GM23338 (cell line): ENCODE data around the gene DVL2. TPM values are rescaled to one million over a fixed set of nuclear protein-coding genes. Genes with fewer than 3 reads are reported as not detected.

Source experiments
- ATAC-seq: fragments of 200-7000 bp; cut with Tn5 transposase; 3 replicates; pipeline ENCODE4 v1.9.1; 2020
- DNase-seq: peaks from one replicate; pipeline ENCODE4 v3.0.0-alpha.2; 2015; ENCODE audit warnings: low spot score
- H2AFZ ChIP-seq: fragments of 200-600 bp; sonication (generic); 2 replicates; pipeline ENCODE4 v1.8.0; 2016; ENCODE audit warnings: antibody characterized with exemption, mild to moderate bottlenecking, moderate library complexity
- H3F3A ChIP-seq: fragments of 200-600 bp; sonication (generic); replicated peaks from 2 replicates; pipeline ENCODE4 v1.8.0; 2017; ENCODE audit warnings: antibody characterized with exemption, mixed run types, low read depth
- H3K27ac ChIP-seq: fragments of 200-600 bp; sonication (generic); 2 replicates; pipeline ENCODE4 v1.6.1; 2016; ENCODE audit warnings: low read depth
- H3K27me3 ChIP-seq: fragments of 200-600 bp; sonication (generic); 2 replicates; pipeline ENCODE4 v1.8.0; 2016; ENCODE audit warnings: mild to moderate bottlenecking, mixed run types, moderate library complexity; ENCODE audit not compliant: insufficient read depth
- H3K36me3 ChIP-seq: fragments of 200-600 bp; sonication (generic); 2 replicates; pipeline ENCODE4 v1.8.0; 2016; ENCODE audit warnings: mild to moderate bottlenecking; ENCODE audit not compliant: insufficient read depth
- H3K4me1 ChIP-seq: fragments of 200-600 bp; sonication (generic); 2 replicates; pipeline ENCODE4 v1.8.0; 2016; ENCODE audit warnings: mild to moderate bottlenecking, moderate library complexity; ENCODE audit not compliant: insufficient read depth
- H3K4me2 ChIP-seq: fragments of 200-600 bp; sonication (generic); 2 replicates; pipeline ENCODE4 v1.7.1; 2017; ENCODE audit warnings: mixed run types
- H3K4me3 ChIP-seq: fragments of 200-600 bp; sonication (generic); 2 replicates; pipeline ENCODE4 v1.6.1; 2016; ENCODE audit warnings: mixed run types
- H3K79me2 ChIP-seq: fragments of 200-600 bp; sonication (generic); replicated peaks from 2 replicates; pipeline ENCODE4 v1.8.0; 2017; ENCODE audit warnings: mild to moderate bottlenecking; ENCODE audit not compliant: insufficient read depth
- H3K9me2 ChIP-seq: fragments of 200-600 bp; sonication (generic); 2 replicates; pipeline ENCODE4 v1.8.0; 2017; ENCODE audit not compliant: insufficient read depth
- H4K20me1 ChIP-seq: fragments of 200-600 bp; sonication (generic); replicated peaks from 2 replicates; pipeline ENCODE4 v1.8.0; 2017; ENCODE audit warnings: mild to moderate bottlenecking; ENCODE audit not compliant: insufficient read depth
- H3K27ac Mint-ChIP-seq: 2 replicates; pipeline ENCODE4 v1.8.0; 2020; ENCODE audit warnings: inconsistent platforms, mild to moderate bottlenecking, moderate library complexity, mixed read lengths
- H3K27me3 Mint-ChIP-seq: 3 replicates; pipeline ENCODE4 v1.8.0; 2022; ENCODE audit warnings: low read depth, mild to moderate bottlenecking, moderate library complexity, mixed read lengths, inconsistent platforms; ENCODE audit not compliant: insufficient read depth, poor library complexity
- H3K36me3 Mint-ChIP-seq: 3 replicates; pipeline ENCODE4 v1.8.0; 2021; ENCODE audit warnings: low read depth, mild to moderate bottlenecking, inconsistent platforms, moderate library complexity, mixed read lengths
- H3K4me1 Mint-ChIP-seq: 3 replicates; pipeline ENCODE4 v1.8.0; 2020; ENCODE audit warnings: mild to moderate bottlenecking, inconsistent platforms, mixed read lengths
- H3K4me3 Mint-ChIP-seq: 3 replicates; pipeline ENCODE4 v1.8.0; 2021; ENCODE audit warnings: moderate library complexity, mild to moderate bottlenecking, inconsistent platforms, mixed read lengths
- H3K9me3 Mint-ChIP-seq: 3 replicates; pipeline ENCODE4 v1.8.0; 2020; ENCODE audit warnings: moderate library complexity, mild to moderate bottlenecking, inconsistent platforms, mixed read lengths
- CREB1 ChIP-seq: fragments of 250-450 bp; sonication (Bioruptor Pico); IDR thresholded peaks from 2 replicates; pipeline ENCODE4 v1.5.0; 2020; ENCODE audit warnings: low read depth, mild to moderate bottlenecking, moderate library complexity
- EZH2 ChIP-seq: fragments of 200-600 bp; sonication (generic); IDR thresholded peaks from one replicate; pipeline ENCODE4 v1.8.0; 2017; ENCODE audit warnings: antibody characterized with exemption, mild to moderate bottlenecking, low read depth; ENCODE audit not compliant: unreplicated experiment
- EZH2phosphoT487 ChIP-seq: fragments of 200-600 bp; sonication (generic); IDR thresholded peaks from one replicate; pipeline ENCODE4 v1.8.1; 2018; ENCODE audit warnings: antibody characterized with exemption; ENCODE audit not compliant: unreplicated experiment
- JUNB ChIP-seq: IDR thresholded peaks from one replicate; pipeline ENCODE4 v1.6.1; 2016; ENCODE audit warnings: antibody characterized with exemption; ENCODE audit not compliant: unreplicated experiment
- NANOG ChIP-seq: IDR thresholded peaks from 2 replicates; pipeline ENCODE4 v1.6.1; 2016; ENCODE audit warnings: antibody characterized with exemption, borderline replicate concordance
- POLR2AphosphoS5 ChIP-seq: IDR thresholded peaks from 2 replicates; pipeline ENCODE4 v1.6.1; 2016; ENCODE audit warnings: antibody characterized with exemption, low read depth
- ZNF114 ChIP-seq: fragments of 250-450 bp; sonication (Bioruptor Pico); IDR thresholded peaks from 2 replicates; pipeline ENCODE4 v1.5.0; 2020; ENCODE audit warnings: mild to moderate bottlenecking, moderate library complexity
- ZNF331 ChIP-seq: fragments of 250-450 bp; sonication (Bioruptor Pico); IDR thresholded peaks from 2 replicates; pipeline ENCODE4 v1.5.0; 2020; ENCODE audit warnings: low read depth, mild to moderate bottlenecking, moderate library complexity
- polyA plus RNA-seq: library from polyadenylated mRNA; unstranded; fragments of >200 nt; fragmentation: Nextera tagmentation; extraction: Ambion mirVana; gene quantifications from 2 replicates; pipeline ENCODE4 v1.2.1, GENCODE V29; 2016
- total RNA-seq: library from RNA; depleted of rRNA; stranded (reverse); fragments of >200 nt; shearing (Covaris generic); gene quantifications from 2 replicates; pipeline ENCODE4 v1.2.3, GENCODE V29; 2014
- TF ChIP-seq, protein P1 (sequence below): IDR thresholded peaks from 2 replicates; pipeline ENCODE4 v1.6.1; 2016; ENCODE audit warnings: antibody characterized with exemption
- TF ChIP-seq, protein P2 (sequence below), 2 experiments: fragments of 200-600 bp in 1 of 2; sonication (generic) in 1 of 2; conservative IDR thresholded peaks; 2 replicates each; pipeline versions ENCODE4 v1.5.1 to v1.6.1; 2016 to 2017; ENCODE audit warnings: antibody characterized with exemption in 2 of 2, low read depth in 2 of 2, mild to moderate bottlenecking in 2 of 2, moderate library complexity in 1 of 2
- TF ChIP-seq, protein P3 (sequence below): IDR thresholded peaks from one replicate; pipeline ENCODE4 v1.6.1; 2018; ENCODE audit warnings: antibody characterized with exemption; ENCODE audit not compliant: unreplicated experiment

DVL2 gene
- total and polyA plus RNA-seq, 2 experiments from 2014 or later = 19.7 to 80.6 TPM

DNA sequence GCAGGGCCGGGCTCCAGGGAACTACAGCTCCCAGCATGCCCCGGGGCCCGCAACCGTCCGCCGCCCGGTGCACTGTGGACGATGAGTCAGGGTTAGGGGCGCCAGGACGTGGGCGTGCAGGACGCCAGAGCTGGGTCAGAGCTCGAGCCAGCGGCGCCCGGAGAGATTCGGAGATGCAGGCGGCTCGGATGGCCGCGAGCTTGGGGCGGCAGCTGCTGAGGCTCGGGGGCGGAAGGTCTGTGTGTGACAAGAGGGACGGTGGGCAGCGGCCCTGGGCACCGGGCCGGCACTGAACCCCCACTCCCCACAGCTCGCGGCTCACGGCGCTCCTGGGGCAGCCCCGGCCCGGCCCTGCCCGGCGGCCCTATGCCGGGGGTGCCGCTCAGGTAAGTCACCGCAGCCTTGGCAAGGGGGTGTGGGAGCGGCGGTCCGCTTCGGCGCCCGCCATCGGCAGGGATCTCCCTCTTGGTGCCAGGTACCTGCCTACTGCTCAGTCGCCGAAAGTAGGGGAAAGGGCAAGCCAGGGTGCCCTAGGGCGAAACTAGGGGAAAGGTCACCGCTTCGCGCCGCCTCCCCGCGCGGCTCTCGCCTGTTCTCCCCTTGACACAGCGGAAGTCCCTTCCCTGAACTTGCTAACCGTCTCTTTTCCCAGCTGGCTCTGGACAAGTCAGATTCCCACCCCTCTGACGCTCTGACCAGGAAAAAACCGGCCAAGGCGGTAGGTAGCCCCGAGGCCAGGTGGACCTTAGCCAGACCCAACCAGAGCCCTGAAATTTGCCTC is 14.3 kb downstream of the DVL2 start, which contains the start of the genes ACADVL and DLG4:
ACADVL (plus strand) TSS at position 127 of the 781 bp plus-strand sequence; CDS start at position 174, 47 bp downstream.
DLG4 (minus strand) TSS at position 25 of the 781 bp plus-strand sequence.
- Histone ChIP-seq H3K79me2 (peaks cover 12% of the 10 kb centered on the region), H3K27ac (no peak within 1 kb of the TSS), H3F3A (peaks cover 23% of the 10 kb centered on the region), H3K27me3 (no peaks in the 10 kb centered on the region), H3K4me2 (peak within 1 kb of the TSS; percentile 92), H3K4me3 (peak within 1 kb of the TSS; percentile 83), H2AFZ (peak within 1 kb of the TSS; percentile 90; the same call in 1 of the 2 replicates), H3K4me1 (peaks cover 44% of the 10 kb centered on the region), H3K36me3 (peaks cover 9% of the 10 kb centered on the region; the same call in 1 of the 2 replicates), H4K20me1 (peaks cover 22% of the 10 kb centered on the region), H3K9me2 (no peaks in the 10 kb centered on the region)
- Mint-ChIP-seq H3K36me3 (peaks cover 44% of the 10 kb centered on the region), H3K9me3 (no peaks in the 10 kb centered on the region; the same call in 1 of the 3 replicates), H3K4me3 (peak within 1 kb of the TSS; percentile 91), H3K27ac (peak within 1 kb of the TSS; percentile 89), H3K4me1 (peaks cover 49% of the 10 kb centered on the region), H3K27me3 (peaks cover 45% of the 10 kb centered on the region)
- peak; percentile 69 for ATAC-seq
- DNase-seq = peak; percentile 95
- TF ChIP-seq CREB1 (peak; percentile 48; the same call in 1 of the 2 replicates), ZNF114 (CRISPR knock-in tag) (no peak), JUNB (no peak), POLR2AphosphoS5 (peak; percentile 86), NANOG (no peak)
- TF ChIP-seq, protein P1, sequence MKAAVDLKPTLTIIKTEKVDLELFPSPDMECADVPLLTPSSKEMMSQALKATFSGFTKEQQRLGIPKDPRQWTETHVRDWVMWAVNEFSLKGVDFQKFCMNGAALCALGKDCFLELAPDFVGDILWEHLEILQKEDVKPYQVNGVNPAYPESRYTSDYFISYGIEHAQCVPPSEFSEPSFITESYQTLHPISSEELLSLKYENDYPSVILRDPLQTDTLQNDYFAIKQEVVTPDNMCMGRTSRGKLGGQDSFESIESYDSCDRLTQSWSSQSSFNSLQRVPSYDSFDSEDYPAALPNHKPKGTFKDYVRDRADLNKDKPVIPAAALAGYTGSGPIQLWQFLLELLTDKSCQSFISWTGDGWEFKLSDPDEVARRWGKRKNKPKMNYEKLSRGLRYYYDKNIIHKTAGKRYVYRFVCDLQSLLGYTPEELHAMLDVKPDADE = peak; percentile 89

DNA sequence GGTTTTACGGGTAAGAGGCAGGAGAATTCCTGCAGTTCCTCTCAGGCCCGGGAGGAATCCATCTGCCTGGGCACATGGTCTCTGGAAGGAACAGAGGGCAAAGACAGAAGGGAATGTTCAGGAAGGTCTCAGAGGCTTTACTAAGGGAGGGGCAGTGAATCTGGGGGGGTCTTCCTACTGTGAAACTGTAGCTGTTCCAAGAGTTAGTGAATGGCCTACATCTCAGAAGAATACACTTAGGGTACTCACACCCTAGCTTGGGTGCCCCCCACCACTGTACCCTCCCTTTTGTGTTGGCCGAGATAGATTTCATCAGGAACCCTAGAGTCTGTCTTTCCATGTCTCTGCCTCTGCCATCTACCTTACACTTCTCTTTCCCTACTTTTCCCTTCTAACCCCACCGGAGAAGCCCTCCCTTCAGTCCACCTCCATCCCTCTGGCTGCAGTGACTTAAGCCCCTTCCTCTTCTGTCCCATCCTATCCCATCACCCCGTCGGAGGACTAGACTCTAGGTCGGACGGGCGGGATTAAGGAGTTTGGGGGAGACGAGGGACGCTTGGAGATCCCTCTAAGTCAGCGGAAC is 15.0 kb downstream of the DVL2 start:
- Mint-ChIP-seq H3K36me3 (peaks cover 39% of the 10 kb centered on the region), H3K4me1 (peaks cover 49% of the 10 kb centered on the region), H3K9me3 (no peaks in the 10 kb centered on the region; the same call in 1 of the 3 replicates), H3K4me3 (peak overlapping the region; percentile 91), H3K27me3 (peaks cover 49% of the 10 kb centered on the region), H3K27ac (peak overlapping the region; percentile 82)
- H2AFZ ChIP-seq = peak overlapping the region; percentile 90; the same call in 1 of the 2 replicates
- DNase-seq (no peak), ATAC-seq (no peak)
- H3K27ac ChIP-seq = no peak overlapping the region
- H4K20me1 ChIP-seq = peaks cover 22% of the 10 kb centered on the region
- H3K4me1 ChIP-seq = peaks cover 44% of the 10 kb centered on the region
- H3K27me3 ChIP-seq = no peaks in the 10 kb centered on the region
- peak overlapping the region; percentile 83 for H3K4me3 ChIP-seq
- H3K4me2 ChIP-seq = peak overlapping the region; percentile 92
- no peaks in the 10 kb centered on the region for H3K9me2 ChIP-seq
- peaks cover 8% of the 10 kb centered on the region; the same call in 1 of the 2 replicates for H3K36me3 ChIP-seq
- peaks cover 23% of the 10 kb centered on the region for H3F3A ChIP-seq
- peaks cover 12% of the 10 kb centered on the region for H3K79me2 ChIP-seq
- no peak for TF ChIP-seq CREB1
- TF ChIP-seq, protein P1 = no peak
- TF ChIP-seq ZNF331 (CRISPR knock-in tag) = no peak
- TF ChIP-seq, protein P2, sequence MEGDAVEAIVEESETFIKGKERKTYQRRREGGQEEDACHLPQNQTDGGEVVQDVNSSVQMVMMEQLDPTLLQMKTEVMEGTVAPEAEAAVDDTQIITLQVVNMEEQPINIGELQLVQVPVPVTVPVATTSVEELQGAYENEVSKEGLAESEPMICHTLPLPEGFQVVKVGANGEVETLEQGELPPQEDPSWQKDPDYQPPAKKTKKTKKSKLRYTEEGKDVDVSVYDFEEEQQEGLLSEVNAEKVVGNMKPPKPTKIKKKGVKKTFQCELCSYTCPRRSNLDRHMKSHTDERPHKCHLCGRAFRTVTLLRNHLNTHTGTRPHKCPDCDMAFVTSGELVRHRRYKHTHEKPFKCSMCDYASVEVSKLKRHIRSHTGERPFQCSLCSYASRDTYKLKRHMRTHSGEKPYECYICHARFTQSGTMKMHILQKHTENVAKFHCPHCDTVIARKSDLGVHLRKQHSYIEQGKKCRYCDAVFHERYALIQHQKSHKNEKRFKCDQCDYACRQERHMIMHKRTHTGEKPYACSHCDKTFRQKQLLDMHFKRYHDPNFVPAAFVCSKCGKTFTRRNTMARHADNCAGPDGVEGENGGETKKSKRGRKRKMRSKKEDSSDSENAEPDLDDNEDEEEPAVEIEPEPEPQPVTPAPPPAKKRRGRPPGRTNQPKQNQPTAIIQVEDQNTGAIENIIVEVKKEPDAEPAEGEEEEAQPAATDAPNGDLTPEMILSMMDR (conservative IDR thresholded peaks at IDR 0.05; ENCODE audit: low read depth in 2 of 2) = no peak
- no peak for TF ChIP-seq EZH2phosphoT487
- TF ChIP-seq EZH2 = no peak
- TF ChIP-seq, protein P3, sequence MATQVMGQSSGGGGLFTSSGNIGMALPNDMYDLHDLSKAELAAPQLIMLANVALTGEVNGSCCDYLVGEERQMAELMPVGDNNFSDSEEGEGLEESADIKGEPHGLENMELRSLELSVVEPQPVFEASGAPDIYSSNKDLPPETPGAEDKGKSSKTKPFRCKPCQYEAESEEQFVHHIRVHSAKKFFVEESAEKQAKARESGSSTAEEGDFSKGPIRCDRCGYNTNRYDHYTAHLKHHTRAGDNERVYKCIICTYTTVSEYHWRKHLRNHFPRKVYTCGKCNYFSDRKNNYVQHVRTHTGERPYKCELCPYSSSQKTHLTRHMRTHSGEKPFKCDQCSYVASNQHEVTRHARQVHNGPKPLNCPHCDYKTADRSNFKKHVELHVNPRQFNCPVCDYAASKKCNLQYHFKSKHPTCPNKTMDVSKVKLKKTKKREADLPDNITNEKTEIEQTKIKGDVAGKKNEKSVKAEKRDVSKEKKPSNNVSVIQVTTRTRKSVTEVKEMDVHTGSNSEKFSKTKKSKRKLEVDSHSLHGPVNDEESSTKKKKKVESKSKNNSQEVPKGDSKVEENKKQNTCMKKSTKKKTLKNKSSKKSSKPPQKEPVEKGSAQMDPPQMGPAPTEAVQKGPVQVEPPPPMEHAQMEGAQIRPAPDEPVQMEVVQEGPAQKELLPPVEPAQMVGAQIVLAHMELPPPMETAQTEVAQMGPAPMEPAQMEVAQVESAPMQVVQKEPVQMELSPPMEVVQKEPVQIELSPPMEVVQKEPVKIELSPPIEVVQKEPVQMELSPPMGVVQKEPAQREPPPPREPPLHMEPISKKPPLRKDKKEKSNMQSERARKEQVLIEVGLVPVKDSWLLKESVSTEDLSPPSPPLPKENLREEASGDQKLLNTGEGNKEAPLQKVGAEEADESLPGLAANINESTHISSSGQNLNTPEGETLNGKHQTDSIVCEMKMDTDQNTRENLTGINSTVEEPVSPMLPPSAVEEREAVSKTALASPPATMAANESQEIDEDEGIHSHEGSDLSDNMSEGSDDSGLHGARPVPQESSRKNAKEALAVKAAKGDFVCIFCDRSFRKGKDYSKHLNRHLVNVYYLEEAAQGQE = no peak
